ENCODE data around the gene LBX1. TPM values are rescaled to one million over a fixed set of nuclear protein-coding genes. Genes with fewer than 3 reads are reported as not detected.

The LBX1 gene
- polyA plus RNA-seq, 1 donor from 2014 or later: not detected

DNA sequence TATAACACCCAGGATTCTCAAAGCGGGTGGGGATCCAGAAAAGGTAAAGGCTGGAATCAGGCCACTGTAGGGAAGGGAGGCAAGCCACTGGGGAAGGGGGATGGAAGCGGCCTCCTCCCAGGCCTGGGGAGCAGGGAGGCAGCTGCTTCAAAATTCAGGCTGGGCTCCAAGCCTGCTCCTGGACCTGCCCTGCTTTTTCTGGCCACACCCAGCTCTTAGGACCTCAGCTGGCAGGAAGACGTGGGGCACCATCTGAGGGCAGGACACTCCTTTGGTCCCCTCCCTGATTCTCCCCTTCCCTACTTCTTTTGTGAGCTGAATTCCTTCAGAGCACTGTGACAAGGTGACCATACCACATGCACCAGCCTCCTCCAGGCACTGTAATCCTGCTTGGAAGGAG lies 4.6 kb upstream of the LBX1 start:
- Histone ChIP-seq H3K4me2 (ENCODE audit: low read length) (no peak overlapping the region), H3K36me3 (ENCODE audit: insufficient read depth, low read length) (no peaks in the 10 kb centered on the region), H3K79me2 (replicated peaks; ENCODE audit: insufficient read depth, low read length) (no peaks in the 10 kb centered on the region), H3K27ac (ENCODE audit: low read length) (no peak overlapping the region), H3K27me3 (ENCODE audit: insufficient read depth, low read depth, low read length) (peaks cover 100% of the 10 kb centered on the region), H3K9me3 (ENCODE audit: low read length) (no peaks in the 10 kb centered on the region), H4K20me1 (ENCODE audit: insufficient read depth) (no peaks in the 10 kb centered on the region), H3K4me3 (ENCODE audit: low read length) (no peak overlapping the region), H2AFZ (ENCODE audit: low read depth, low read length) (no peak overlapping the region), H3F3A (ENCODE audit: insufficient read depth, low read length, poor library complexity, severe bottlenecking) (no peaks in the 10 kb centered on the region), H3K9me2 (ENCODE audit: insufficient read depth, low read length) (no peaks in the 10 kb centered on the region), H3K9ac (ENCODE audit: low read length) (no peak overlapping the region)
- TF ChIP-seq POLR2AphosphoS5 (IDR thresholded peaks at IDR 0.05) (no peak), MXI1 (conservative IDR thresholded peaks at IDR 0.05; ENCODE audit: poor library complexity, severe bottlenecking) (no peak), TAF1 (IDR thresholded peaks at IDR 0.05; ENCODE audit: low read depth) (no peak), EP300 (conservative IDR thresholded peaks at IDR 0.05; ENCODE audit: poor library complexity, severe bottlenecking) (no peak), REST (IDR thresholded peaks at IDR 0.05; ENCODE audit: borderline replicate concordance) (no peak), RAD21 (conservative IDR thresholded peaks at IDR 0.05) (no peak), EZH2 (IDR thresholded peaks at IDR 0.05; ENCODE audit: borderline replicate concordance, insufficient read depth, low read length, poor library complexity, severe bottlenecking) (no peak), SMC3 (conservative IDR thresholded peaks at IDR 0.05; ENCODE audit: poor library complexity) (no peak)
- TF ChIP-seq, protein P1, sequence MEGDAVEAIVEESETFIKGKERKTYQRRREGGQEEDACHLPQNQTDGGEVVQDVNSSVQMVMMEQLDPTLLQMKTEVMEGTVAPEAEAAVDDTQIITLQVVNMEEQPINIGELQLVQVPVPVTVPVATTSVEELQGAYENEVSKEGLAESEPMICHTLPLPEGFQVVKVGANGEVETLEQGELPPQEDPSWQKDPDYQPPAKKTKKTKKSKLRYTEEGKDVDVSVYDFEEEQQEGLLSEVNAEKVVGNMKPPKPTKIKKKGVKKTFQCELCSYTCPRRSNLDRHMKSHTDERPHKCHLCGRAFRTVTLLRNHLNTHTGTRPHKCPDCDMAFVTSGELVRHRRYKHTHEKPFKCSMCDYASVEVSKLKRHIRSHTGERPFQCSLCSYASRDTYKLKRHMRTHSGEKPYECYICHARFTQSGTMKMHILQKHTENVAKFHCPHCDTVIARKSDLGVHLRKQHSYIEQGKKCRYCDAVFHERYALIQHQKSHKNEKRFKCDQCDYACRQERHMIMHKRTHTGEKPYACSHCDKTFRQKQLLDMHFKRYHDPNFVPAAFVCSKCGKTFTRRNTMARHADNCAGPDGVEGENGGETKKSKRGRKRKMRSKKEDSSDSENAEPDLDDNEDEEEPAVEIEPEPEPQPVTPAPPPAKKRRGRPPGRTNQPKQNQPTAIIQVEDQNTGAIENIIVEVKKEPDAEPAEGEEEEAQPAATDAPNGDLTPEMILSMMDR (IDR thresholded peaks at IDR 0.05; ENCODE audit: poor library complexity, severe bottlenecking): no peak

- Histone ChIP-seq H3K27me3 (ENCODE audit: insufficient read depth, low read depth, low read length) (peaks cover 99% of the 10 kb centered on the region), H3K9me3 (ENCODE audit: low read length) (no peaks in the 10 kb centered on the region), H3K27ac (ENCODE audit: low read length) (no peak overlapping the region), H3F3A (ENCODE audit: insufficient read depth, low read length, poor library complexity, severe bottlenecking) (no peaks in the 10 kb centered on the region), H3K9me2 (ENCODE audit: insufficient read depth, low read length) (no peaks in the 10 kb centered on the region), H3K79me2 (replicated peaks; ENCODE audit: insufficient read depth, low read length) (no peaks in the 10 kb centered on the region), H3K36me3 (ENCODE audit: insufficient read depth, low read length) (no peaks in the 10 kb centered on the region), H3K4me3 (ENCODE audit: low read length) (no peak overlapping the region), H4K20me1 (ENCODE audit: insufficient read depth) (no peaks in the 10 kb centered on the region), H3K9ac (ENCODE audit: low read length) (no peak overlapping the region), H3K4me2 (ENCODE audit: low read length) (no peak overlapping the region), H2AFZ (ENCODE audit: low read depth, low read length) (no peak overlapping the region)
- TF ChIP-seq RAD21 (conservative IDR thresholded peaks at IDR 0.05) (no peak), EP300 (conservative IDR thresholded peaks at IDR 0.05; ENCODE audit: poor library complexity, severe bottlenecking) (no peak), TAF1 (IDR thresholded peaks at IDR 0.05; ENCODE audit: low read depth) (no peak), POLR2AphosphoS5 (IDR thresholded peaks at IDR 0.05) (no peak), EZH2 (IDR thresholded peaks at IDR 0.05; ENCODE audit: borderline replicate concordance, insufficient read depth, low read length, poor library complexity, severe bottlenecking) (no peak)
- TF ChIP-seq, protein P1 (IDR thresholded peaks at IDR 0.05; ENCODE audit: poor library complexity, severe bottlenecking): no peak
Observed at GRCh38 chr10:101233443-101233842, 4.2 kb upstream of the LBX1 start.
